ENCODE data around the gene ACAP3.

ACAP3 gene

DNA sequence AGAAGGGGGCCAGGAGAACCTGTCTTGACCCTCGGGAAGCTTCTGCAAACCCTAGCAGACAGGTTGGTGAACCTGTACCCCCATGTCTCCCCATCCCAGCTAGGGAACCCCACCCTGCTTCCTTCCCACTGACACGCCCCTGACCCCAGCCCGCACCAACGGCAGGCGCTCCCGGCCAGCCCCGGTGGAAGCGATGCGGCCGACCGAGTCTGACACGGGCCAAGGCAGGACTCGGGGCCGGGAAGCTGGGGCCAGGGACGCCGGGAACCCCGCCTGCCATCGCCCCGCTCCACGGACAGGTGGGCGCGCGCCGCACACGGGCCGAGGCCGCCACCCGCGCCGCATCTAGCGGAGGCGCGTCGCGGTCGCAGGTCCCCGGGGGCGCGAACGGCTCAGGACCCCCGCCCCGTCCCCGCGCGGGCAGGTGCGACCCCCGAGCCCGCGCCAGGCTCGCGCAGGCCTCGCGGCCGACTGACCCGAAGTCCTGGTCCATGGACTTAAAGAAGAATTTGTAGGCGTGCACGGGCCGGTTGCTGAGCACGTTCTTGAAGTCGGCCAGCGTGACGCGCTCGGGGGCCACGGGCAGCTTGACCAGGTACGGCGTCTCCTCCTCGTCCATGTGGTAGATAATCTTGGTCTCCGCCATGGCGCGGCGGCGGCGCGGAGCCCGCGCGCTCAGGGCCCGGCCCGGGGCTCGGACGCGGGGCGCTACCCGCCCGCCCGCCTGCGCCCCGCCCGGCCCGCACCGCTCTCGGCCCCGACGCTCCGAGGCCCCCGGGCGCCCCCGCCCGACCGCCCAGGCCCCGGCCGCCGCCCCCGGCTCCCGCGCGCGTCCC lies 40.9 kb upstream of the ACAP3 start:
- no peak for DNase-seq (ENCODE audit: extremely low spot score)
- ChIA-PET CTCF (no interaction called here), POLR2A (interaction anchor here (0.8 to 1.4 kb wide), 7 partner anchors 11 to 52 kb away, joined by 3 to 5 read pairs (median 3); partner anchors contain the start of gene AURKAIP1)
- TF ChIP-seq FOXA1 (IDR thresholded peaks at IDR 0.05) (no peak), NFRKB (IDR thresholded peaks at IDR 0.05) (no peak), SUZ12 (IDR thresholded peaks at IDR 0.05) (no peak), SP1 (IDR thresholded peaks at IDR 0.05) (no peak), ZNF384 (IDR thresholded peaks at IDR 0.05) (no peak), FOXM1 (IDR thresholded peaks at IDR 0.05; ENCODE audit: borderline replicate concordance) (no peak), TARDBP (IDR thresholded peaks at IDR 0.05) (no peak), ELF4 (IDR thresholded peaks at IDR 0.05) (no peak), FOXK2 (IDR thresholded peaks at IDR 0.05) (no peak), CTBP1 (IDR thresholded peaks at IDR 0.05; ENCODE audit: borderline replicate concordance) (no peak), HDGF (IDR thresholded peaks at IDR 0.05; ENCODE audit: borderline replicate concordance) (no peak), LEF1 (IDR thresholded peaks at IDR 0.05; ENCODE audit: borderline replicate concordance) (no peak; the same call in 1 of the 2 replicates), L3MBTL2 (conservative IDR thresholded peaks at IDR 0.05) (no peak)
- TF ChIP-seq, protein P1, sequence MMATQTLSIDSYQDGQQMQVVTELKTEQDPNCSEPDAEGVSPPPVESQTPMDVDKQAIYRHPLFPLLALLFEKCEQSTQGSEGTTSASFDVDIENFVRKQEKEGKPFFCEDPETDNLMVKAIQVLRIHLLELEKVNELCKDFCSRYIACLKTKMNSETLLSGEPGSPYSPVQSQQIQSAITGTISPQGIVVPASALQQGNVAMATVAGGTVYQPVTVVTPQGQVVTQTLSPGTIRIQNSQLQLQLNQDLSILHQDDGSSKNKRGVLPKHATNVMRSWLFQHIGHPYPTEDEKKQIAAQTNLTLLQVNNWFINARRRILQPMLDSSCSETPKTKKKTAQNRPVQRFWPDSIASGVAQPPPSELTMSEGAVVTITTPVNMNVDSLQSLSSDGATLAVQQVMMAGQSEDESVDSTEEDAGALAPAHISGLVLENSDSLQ (IDR thresholded peaks at IDR 0.05): no peak

DNA sequence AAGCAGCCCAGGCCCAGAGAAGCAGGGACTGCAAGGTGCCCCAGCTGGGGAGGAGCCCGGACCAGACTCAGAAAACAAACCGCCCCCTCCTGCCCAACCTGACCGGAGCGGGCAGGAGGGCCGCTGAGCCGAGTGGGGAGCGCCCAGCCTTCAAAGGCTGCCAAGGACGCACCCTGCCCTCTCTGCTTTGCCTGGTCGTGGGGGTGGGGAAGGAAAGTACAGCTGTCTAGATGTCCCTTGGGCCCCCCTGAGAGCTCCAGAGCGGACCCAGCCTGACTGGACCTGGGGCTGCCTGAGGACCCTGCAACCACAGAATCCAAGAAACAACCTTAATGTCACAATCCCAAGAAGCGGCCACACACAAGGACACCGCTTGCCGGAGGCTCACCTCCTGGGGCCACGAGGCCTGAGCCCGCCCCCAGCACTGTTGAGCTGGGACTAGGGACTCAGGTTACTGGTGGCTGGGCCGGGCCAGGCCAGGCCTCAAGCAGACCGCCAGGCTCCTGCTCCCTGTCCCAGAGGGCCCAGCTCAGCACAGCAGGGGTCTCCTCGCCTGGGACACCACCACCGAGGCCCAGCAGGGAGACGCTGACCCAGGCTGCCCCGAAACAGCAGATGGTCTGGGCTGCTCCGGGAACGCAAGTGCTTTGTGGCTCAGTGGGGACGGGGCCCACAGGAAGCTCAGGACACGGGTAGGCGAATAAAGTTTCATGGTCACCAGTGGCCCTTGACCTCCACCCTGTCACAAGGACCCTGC lies 40.1 kb upstream of the ACAP3 start:
- TF ChIP-seq L3MBTL2 (conservative IDR thresholded peaks at IDR 0.05) (no peak), BHLHE40 (IDR thresholded peaks at IDR 0.05; ENCODE audit: borderline replicate concordance) (no peak), ELF4 (IDR thresholded peaks at IDR 0.05) (no peak), LEF1 (IDR thresholded peaks at IDR 0.05; ENCODE audit: borderline replicate concordance) (no peak), ARNT (IDR thresholded peaks at IDR 0.05) (no peak), SP1 (IDR thresholded peaks at IDR 0.05) (no peak), FOXM1 (IDR thresholded peaks at IDR 0.05; ENCODE audit: borderline replicate concordance) (no peak), FOXA1 (IDR thresholded peaks at IDR 0.05) (no peak), ZNF384 (IDR thresholded peaks at IDR 0.05) (no peak), FOXK2 (IDR thresholded peaks at IDR 0.05) (no peak)
- TF ChIP-seq, protein P1 (IDR thresholded peaks at IDR 0.05): no peak
- peak; percentile 49 for DNase-seq (ENCODE audit: extremely low spot score)
- ChIA-PET POLR2A (interaction anchor here (0.8 to 1.4 kb wide), 9 partner anchors 10 to 53 kb away, joined by 3 to 5 read pairs (median 4); partner anchors contain the start of genes AURKAIP1 and CCNL2), CTCF (no interaction called here)

DNA sequence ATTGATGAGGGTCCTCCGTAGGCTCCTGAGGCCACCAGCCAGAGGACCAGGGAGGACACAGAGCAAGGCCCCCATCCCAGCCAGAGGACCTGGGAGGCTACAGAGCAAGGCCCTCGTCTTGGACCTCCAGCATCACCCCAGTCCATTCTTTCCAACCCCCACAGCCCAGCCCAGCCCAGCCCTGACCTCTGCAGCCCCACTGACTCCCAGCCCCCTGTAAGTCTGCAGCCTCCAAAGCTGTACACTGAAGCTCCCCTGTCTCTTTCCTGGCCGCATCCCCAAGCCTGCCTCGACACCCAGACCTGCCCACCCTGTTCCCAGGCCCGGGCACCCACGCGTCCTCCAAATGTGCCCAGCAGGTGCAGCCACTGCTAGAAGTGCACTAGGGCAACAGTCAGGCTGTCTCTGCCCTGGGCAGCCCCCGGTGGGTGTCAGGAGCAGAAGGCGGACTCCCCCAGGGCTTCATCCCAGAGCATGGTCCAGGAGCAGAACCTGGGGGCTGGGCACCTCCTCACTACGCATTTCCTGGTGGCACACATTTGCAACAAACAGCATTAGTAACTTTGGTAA lies 39.4 kb upstream of the ACAP3 start:
- DNase-seq (ENCODE audit: extremely low spot score): no peak
- CTCF ChIA-PET: interaction anchor here (0.5 kb wide), 1 partner anchor 311 kb away, joined by 4 read pairs; no protein-coding TSS in a partner anchor
- POLR2A ChIA-PET: interaction anchor here (0.8 to 1.2 kb wide), 6 partner anchors 11 to 52 kb away, joined by 3 to 5 read pairs (median 4); partner anchors contain the start of genes AURKAIP1 and CCNL2
- TF ChIP-seq BHLHE40 (IDR thresholded peaks at IDR 0.05; ENCODE audit: borderline replicate concordance) (no peak), ELF4 (IDR thresholded peaks at IDR 0.05) (no peak), L3MBTL2 (conservative IDR thresholded peaks at IDR 0.05) (no peak), FOXA1 (IDR thresholded peaks at IDR 0.05) (no peak), CTBP1 (IDR thresholded peaks at IDR 0.05; ENCODE audit: borderline replicate concordance) (no peak), FOXM1 (IDR thresholded peaks at IDR 0.05; ENCODE audit: borderline replicate concordance) (no peak), LEF1 (IDR thresholded peaks at IDR 0.05; ENCODE audit: borderline replicate concordance) (no peak), TARDBP (IDR thresholded peaks at IDR 0.05) (no peak), ARNT (IDR thresholded peaks at IDR 0.05) (no peak), HDGF (IDR thresholded peaks at IDR 0.05; ENCODE audit: borderline replicate concordance) (no peak), SUZ12 (IDR thresholded peaks at IDR 0.05) (no peak), FOXK2 (IDR thresholded peaks at IDR 0.05) (no peak), ZNF384 (IDR thresholded peaks at IDR 0.05) (no peak), NFRKB (IDR thresholded peaks at IDR 0.05) (no peak), SP1 (IDR thresholded peaks at IDR 0.05) (no peak)
- TF ChIP-seq, protein P1 (IDR thresholded peaks at IDR 0.05): no peak

DNA sequence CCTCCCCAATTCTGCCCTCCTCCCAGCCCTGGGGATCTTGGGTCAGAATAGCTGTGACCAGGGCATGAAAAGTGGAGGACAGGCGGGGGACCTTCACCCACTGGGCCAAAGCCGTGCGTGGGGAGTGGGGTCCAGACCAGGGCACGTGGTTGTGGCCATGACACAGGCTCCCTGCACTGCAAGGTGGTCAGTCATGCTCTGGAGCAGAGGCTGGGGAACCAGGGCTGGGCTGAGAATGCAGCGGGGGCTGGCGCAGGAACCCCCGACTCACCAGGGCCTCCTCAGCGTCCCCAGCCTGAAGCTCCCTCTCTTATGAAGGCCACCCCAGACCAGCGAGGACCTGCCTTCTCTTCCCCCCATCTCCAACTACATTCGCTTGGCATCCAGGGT lies 38.8 kb upstream of the ACAP3 start:
- POLR2A ChIA-PET: no interaction called here
- TF ChIP-seq FOXK2 (IDR thresholded peaks at IDR 0.05) (no peak), SP1 (IDR thresholded peaks at IDR 0.05) (no peak), NFRKB (IDR thresholded peaks at IDR 0.05) (no peak), ELF4 (IDR thresholded peaks at IDR 0.05) (no peak), L3MBTL2 (conservative IDR thresholded peaks at IDR 0.05) (no peak), SUZ12 (IDR thresholded peaks at IDR 0.05) (no peak), HDGF (IDR thresholded peaks at IDR 0.05; ENCODE audit: borderline replicate concordance) (no peak), ARNT (IDR thresholded peaks at IDR 0.05) (no peak), BHLHE40 (IDR thresholded peaks at IDR 0.05; ENCODE audit: borderline replicate concordance) (no peak), ZNF384 (IDR thresholded peaks at IDR 0.05) (no peak), LEF1 (IDR thresholded peaks at IDR 0.05; ENCODE audit: borderline replicate concordance) (no peak), FOXA1 (IDR thresholded peaks at IDR 0.05) (no peak), FOXM1 (IDR thresholded peaks at IDR 0.05; ENCODE audit: borderline replicate concordance) (no peak), TARDBP (IDR thresholded peaks at IDR 0.05) (no peak), CTBP1 (IDR thresholded peaks at IDR 0.05; ENCODE audit: borderline replicate concordance) (no peak)
- TF ChIP-seq, protein P1 (IDR thresholded peaks at IDR 0.05): no peak
- CTCF ChIA-PET: interaction anchor here (1.9 kb wide), 1 partner anchor 158 kb away, joined by 9 read pairs; no protein-coding TSS in a partner anchor
- DNase-seq (ENCODE audit: extremely low spot score): no peak

Data from HEK293T (cell line).